GM21786 (cell line): ENCODE data around the gene CHERP.
"Not testable (repeated sequence)": the region's sequence is repeated elsewhere in the genome, so short reads cannot be mapped to it uniquely, and the experiment has no call there.

Experiments
- ATAC-seq: cut with Tn5 transposase; IDR thresholded peaks from one replicate; pipeline ENCODE4 v1.9.1; 2021; ENCODE audit not compliant: unreplicated experiment

CHERP gene

GRCh38 chr19:16486476-16486875, 55.8 kb downstream of the CHERP start:
- ATAC-seq, result not testable (repeated sequence)

GRCh38 chr19:16482745-16483144, 59.5 kb downstream of the CHERP start:
- ATAC-seq, result no peak

- no peak for ATAC-seq
Observed at GRCh38 chr19:16477311-16477710, 64.9 kb downstream of the CHERP start.

GRCh38 chr19:16476401-16476800, 65.8 kb downstream of the CHERP start:
- no peak for ATAC-seq

- no peak for ATAC-seq
Observed at GRCh38 chr19:16473875-16474392, 68.3 kb downstream of the CHERP start.

GRCh38 chr19:16472992-16473391, 69.2 kb downstream of the CHERP start:
- no peak for ATAC-seq

DNA sequence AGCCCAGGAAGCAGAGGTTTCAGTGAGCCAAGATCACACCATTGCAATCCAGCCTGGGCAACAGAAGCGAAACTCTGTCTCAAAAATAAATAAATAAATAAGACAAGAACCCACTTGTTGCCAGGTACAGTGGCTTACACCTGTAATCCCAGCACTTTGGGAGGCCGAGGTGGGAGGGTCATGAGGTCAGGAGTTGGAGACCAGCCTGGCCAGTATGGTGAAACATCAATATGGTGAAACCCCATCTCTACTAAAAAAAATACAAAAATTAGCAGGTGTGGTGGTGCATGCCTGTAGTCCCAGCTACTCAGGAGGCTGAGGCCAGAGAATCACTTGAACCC, 69.7 kb downstream of the CHERP start:
- ATAC-seq, result not testable (repeated sequence)

DNA sequence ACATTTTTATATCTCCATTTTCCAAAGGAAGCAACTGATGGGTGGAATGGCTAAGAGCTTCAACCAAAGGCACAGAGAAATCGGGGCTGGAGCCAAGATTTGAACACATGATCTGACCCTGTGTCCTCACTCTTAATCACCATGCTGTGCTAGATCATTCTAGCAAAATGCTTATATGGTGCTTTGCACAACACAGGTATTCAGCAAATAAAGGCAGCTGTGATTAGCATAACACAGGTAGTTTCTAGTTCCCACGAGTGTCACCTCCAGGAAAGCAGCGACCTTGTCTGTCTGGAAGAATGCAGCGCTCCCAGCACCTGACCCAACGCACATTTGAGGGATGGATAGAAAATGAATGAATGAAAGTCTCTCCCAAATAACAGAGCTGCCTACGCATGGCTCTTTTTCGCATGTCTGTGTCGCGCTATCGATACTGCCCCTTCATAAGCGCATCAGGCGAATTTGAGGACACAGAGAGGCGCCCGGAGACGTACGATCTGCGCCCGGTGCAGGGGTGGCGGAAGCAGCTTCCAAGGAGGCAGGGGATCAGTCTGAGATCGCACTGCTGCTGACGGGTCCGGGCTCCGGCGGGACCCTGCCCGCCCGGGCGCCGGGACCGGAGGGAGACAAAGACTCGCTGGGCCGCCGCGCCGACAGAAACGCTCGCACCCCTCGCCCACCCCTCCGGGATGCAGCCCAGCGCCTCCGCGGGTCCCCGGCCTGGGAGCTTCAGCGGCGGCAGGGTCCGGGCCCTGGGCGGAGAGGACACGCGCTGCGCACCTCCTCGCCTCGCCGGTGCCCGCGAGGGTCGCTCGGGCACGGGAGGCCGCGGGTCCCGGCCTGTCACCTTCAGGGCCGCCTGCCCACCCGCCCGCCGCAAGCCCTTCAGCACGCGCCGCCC, 71.1 kb downstream of the CHERP start:
- no peak for ATAC-seq

DNA sequence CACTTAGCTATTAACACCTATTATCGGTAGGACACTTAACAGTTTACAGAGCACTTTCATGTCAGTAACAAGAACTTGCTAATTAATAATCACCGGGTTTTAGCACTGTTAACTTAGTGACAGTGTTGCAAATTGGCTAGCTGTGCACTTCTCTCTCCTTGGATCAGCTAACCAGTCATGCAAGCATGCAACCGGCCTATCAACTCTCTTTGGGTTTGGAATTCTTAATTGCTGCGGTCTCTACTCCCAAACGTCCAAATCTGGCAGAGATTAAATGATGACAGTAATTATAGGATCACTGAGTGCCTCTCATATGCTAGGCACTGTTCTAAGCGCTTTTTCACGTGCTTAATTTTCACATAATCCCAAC, 71.7 kb downstream of the CHERP start:
- ATAC-seq, result no peak
